HCT116 (cell line): ENCODE results near the gene CDKN2B-AS1.

Experiments used
- CEBPB ChIP-seq: IDR thresholded peaks from 2 replicates; pipeline ENCODE4 v1.6.1; 2012; ENCODE audit warnings: low read depth
- EZH2 ChIP-seq: fragments of 200-600 bp; sonication (generic); IDR thresholded peaks from 2 replicates; pipeline ENCODE4 v1.6.1; 2017; ENCODE audit warnings: antibody characterized with exemption, mixed run types
- JUND ChIP-seq: IDR thresholded peaks from 2 replicates; pipeline ENCODE4 v1.6.1; 2012
- POLR2A ChIP-seq: IDR thresholded peaks from 2 replicates; pipeline ENCODE4 v1.7.0; 2011; ENCODE audit warnings: borderline replicate concordance; ENCODE audit not compliant: insufficient read depth, insufficient read length; ENCODE audit errors: extremely low read depth
- POLR2AphosphoS5 ChIP-seq: IDR thresholded peaks from 2 replicates; pipeline ENCODE4 v1.6.1; 2011; ENCODE audit warnings: mild to moderate bottlenecking, low read depth, low read length, moderate library complexity
- SIN3A ChIP-seq: IDR thresholded peaks from 2 replicates; pipeline ENCODE4 v1.6.1; 2012; ENCODE audit warnings: low read depth
- SP1 ChIP-seq: IDR thresholded peaks from 2 replicates; pipeline ENCODE4 v1.6.1; 2012; ENCODE audit warnings: low read depth
- ZFX ChIP-seq: fragments of 450-650 bp; IDR thresholded peaks from 2 replicates; pipeline ENCODE4 v1.6.1; 2017
- TF ChIP-seq, protein P1 (sequence below), 3 experiments: fragments of 200-600 bp in 1 of 3; sonication (generic) in 1 of 3; IDR thresholded peaks in 2 of 3; conservative IDR thresholded peaks in 1 of 3; 2 replicates each; pipeline ENCODE4 v1.5.1; 2012 to 2017; ENCODE audit warnings: low read depth in 2 of 3, low read length in 2 of 3, antibody characterized with exemption in 1 of 3, borderline replicate concordance in 1 of 3, control low read depth in 1 of 3, mild to moderate bottlenecking in 1 of 3, mixed read lengths in 1 of 3, mixed run types in 1 of 3, moderate library complexity in 1 of 3; ENCODE audit not compliant: insufficient read depth in 1 of 3
- TF ChIP-seq, protein P2 (sequence below): IDR thresholded peaks from 2 replicates; pipeline ENCODE4 v1.6.1; 2012
- TF ChIP-seq, protein P3 (sequence below): IDR thresholded peaks from 2 replicates; pipeline ENCODE4 v1.6.1; 2012; ENCODE audit warnings: low read depth
- TF ChIP-seq, protein P4 (sequence below): IDR thresholded peaks from 2 replicates; pipeline ENCODE4 v1.6.1; 2012
- TF ChIP-seq, protein P5 (sequence below): IDR thresholded peaks from 2 replicates; pipeline ENCODE4 v1.6.1; 2011; ENCODE audit warnings: mild to moderate bottlenecking, low read length, moderate library complexity; ENCODE audit not compliant: insufficient replicate concordance; ENCODE audit errors: extremely low read depth

DNA sequence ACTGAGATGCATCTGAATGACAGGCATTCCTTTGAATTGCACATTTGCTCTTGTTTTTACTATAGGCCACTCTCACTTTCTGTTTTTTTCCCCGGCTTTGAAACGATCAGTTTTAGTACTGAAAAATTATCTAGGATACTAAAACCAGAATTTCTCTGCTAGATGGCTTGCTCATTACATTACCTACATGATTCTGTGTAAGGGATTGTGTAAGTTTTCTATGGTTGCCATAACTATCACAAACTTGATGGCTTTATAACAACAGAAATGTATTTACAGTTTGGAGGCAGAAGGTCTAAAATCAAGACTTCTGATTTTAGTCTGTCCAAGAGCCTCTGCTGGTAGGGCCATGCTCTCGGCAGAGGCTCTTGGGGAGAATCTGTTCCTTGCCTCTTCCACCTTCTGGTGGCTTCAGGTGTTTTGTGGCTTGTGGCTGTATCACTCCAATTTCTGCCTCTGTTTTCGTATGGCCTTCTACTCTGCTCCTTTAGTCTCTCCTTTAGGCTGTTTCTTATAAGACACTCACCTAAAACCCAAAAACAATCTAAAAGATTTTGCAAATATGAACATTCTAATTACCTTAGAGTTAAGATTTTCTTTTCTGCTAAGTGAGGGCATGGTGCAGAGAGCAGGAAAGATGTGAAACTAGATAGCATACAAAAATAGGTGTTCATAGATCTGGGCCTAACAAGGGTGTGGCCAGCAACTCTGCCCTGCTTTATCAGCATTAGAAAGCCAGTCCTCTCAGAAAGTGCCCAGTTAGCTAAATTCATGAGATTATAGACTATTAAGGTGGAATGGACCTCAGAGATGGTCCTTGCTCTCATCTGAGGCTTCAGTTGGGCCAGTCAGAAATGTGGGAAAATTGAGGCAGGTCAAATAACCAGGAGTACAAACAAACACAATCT is 107.8 kb downstream of the CDKN2B-AS1 start:
- TF ChIP-seq POLR2AphosphoS5 (no peak), CEBPB (no peak), ZFX (no peak), SP1 (no peak), EZH2 (no peak), SIN3A (no peak), POLR2A (no peak), JUND (no peak)
- TF ChIP-seq, protein P1, sequence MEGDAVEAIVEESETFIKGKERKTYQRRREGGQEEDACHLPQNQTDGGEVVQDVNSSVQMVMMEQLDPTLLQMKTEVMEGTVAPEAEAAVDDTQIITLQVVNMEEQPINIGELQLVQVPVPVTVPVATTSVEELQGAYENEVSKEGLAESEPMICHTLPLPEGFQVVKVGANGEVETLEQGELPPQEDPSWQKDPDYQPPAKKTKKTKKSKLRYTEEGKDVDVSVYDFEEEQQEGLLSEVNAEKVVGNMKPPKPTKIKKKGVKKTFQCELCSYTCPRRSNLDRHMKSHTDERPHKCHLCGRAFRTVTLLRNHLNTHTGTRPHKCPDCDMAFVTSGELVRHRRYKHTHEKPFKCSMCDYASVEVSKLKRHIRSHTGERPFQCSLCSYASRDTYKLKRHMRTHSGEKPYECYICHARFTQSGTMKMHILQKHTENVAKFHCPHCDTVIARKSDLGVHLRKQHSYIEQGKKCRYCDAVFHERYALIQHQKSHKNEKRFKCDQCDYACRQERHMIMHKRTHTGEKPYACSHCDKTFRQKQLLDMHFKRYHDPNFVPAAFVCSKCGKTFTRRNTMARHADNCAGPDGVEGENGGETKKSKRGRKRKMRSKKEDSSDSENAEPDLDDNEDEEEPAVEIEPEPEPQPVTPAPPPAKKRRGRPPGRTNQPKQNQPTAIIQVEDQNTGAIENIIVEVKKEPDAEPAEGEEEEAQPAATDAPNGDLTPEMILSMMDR (IDR thresholded peaks at IDR 0.05 in 2 of 3, conservative IDR thresholded peaks at IDR 0.05 in 1 of 3; ENCODE audit: borderline replicate concordance in 1 of 3, insufficient read depth in 1 of 3, low read depth in 2 of 3, low read length in 2 of 3): no peak
- TF ChIP-seq, protein P2, sequence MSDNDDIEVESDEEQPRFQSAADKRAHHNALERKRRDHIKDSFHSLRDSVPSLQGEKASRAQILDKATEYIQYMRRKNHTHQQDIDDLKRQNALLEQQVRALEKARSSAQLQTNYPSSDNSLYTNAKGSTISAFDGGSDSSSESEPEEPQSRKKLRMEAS: no peak
- TF ChIP-seq, protein P3, sequence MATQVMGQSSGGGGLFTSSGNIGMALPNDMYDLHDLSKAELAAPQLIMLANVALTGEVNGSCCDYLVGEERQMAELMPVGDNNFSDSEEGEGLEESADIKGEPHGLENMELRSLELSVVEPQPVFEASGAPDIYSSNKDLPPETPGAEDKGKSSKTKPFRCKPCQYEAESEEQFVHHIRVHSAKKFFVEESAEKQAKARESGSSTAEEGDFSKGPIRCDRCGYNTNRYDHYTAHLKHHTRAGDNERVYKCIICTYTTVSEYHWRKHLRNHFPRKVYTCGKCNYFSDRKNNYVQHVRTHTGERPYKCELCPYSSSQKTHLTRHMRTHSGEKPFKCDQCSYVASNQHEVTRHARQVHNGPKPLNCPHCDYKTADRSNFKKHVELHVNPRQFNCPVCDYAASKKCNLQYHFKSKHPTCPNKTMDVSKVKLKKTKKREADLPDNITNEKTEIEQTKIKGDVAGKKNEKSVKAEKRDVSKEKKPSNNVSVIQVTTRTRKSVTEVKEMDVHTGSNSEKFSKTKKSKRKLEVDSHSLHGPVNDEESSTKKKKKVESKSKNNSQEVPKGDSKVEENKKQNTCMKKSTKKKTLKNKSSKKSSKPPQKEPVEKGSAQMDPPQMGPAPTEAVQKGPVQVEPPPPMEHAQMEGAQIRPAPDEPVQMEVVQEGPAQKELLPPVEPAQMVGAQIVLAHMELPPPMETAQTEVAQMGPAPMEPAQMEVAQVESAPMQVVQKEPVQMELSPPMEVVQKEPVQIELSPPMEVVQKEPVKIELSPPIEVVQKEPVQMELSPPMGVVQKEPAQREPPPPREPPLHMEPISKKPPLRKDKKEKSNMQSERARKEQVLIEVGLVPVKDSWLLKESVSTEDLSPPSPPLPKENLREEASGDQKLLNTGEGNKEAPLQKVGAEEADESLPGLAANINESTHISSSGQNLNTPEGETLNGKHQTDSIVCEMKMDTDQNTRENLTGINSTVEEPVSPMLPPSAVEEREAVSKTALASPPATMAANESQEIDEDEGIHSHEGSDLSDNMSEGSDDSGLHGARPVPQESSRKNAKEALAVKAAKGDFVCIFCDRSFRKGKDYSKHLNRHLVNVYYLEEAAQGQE: no peak
- TF ChIP-seq, protein P4, sequence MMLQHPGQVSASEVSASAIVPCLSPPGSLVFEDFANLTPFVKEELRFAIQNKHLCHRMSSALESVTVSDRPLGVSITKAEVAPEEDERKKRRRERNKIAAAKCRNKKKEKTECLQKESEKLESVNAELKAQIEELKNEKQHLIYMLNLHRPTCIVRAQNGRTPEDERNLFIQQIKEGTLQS: no peak
- TF ChIP-seq, protein P5, sequence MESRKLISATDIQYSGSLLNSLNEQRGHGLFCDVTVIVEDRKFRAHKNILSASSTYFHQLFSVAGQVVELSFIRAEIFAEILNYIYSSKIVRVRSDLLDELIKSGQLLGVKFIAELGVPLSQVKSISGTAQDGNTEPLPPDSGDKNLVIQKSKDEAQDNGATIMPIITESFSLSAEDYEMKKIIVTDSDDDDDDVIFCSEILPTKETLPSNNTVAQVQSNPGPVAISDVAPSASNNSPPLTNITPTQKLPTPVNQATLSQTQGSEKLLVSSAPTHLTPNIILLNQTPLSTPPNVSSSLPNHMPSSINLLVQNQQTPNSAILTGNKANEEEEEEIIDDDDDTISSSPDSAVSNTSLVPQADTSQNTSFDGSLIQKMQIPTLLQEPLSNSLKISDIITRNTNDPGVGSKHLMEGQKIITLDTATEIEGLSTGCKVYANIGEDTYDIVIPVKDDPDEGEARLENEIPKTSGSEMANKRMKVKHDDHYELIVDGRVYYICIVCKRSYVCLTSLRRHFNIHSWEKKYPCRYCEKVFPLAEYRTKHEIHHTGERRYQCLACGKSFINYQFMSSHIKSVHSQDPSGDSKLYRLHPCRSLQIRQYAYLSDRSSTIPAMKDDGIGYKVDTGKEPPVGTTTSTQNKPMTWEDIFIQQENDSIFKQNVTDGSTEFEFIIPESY: no peak
